ENCODE measurements around the gene HOPX.
"Not testable (repeated sequence)": the region's sequence is repeated elsewhere in the genome, so short reads cannot be mapped to it uniquely, and the experiment has no call there.

The HOPX gene

GRCh38 chr4:56653461-56654237 lies 27.4 kb downstream of the HOPX start:
- no peak for DNase-seq

DNA sequence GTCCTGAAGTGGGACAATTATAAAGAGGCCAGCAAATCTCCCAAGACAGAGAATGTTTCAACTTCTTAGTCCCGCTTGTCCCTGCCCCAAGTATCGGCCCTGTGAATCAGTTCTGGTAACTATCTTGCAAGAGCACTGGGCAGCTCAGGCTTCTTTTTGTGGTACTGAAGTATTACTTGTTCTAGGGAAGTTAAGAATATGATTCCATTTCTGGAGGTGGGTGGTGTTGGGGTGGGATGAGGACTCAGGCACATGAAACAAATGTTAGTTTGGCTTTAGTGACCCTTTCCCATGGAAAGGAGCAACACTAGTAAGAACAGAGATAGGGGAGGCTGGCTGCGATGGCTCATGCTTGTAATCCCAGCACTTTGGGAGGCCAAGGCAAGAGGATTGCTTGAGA lies 28.9 kb downstream of the HOPX start:
- no peak for DNase-seq

- DNase-seq: no peak
These were observed 30.1 kb downstream of the HOPX start for GRCh38 chr4:56651056-56651350.

GRCh38 chr4:56650262-56651055 lies 30.6 kb downstream of the HOPX start:
- DNase-seq: no peak

DNA sequence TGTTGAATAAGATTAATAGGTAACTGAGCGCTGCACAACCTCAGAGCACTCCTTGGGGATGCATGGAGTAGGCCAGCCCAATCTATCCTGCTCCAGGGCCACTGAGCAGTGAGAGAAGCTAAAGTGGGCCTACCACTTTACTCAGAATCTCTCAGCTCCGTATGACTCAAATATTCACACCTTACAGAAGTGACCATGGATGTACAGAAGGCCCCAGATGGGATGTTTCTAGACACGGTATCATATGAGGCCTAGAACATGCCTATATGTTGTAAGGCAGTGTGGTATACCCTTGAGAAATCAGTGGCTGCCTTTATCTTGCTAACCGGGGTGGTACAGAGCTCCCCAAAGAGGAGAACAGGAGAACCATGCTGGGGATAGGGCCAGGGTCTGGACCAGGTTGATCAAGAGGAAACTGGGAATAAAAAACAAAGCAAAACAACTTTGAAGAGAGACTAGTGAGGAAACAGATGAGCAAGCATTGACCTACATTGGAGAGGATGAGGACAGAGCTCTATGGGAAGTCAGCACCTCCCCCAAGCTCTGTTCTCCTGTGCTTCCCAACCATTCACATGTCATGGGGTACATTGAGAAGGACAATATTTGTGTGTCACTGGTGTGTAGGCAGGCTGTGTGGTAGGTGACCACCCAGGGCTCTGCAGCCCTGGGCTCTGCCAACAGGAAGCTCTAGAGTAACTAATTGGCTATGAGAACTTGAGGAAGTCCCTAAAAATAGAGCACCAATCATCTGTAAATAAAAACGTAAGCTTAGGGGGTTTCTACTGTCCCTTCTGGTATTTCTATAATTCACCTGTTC lies 31.4 kb downstream of the HOPX start:
- no peak for DNase-seq

GRCh38 chr4:56648824-56649151 lies 32.3 kb downstream of the HOPX start:
- DNase-seq: no peak

GRCh38 chr4:56648021-56648823 lies 32.9 kb downstream of the HOPX start:
- no peak for DNase-seq

GRCh38 chr4:56646341-56646740 lies 34.8 kb downstream of the HOPX start:
- DNase-seq: no peak

DNA sequence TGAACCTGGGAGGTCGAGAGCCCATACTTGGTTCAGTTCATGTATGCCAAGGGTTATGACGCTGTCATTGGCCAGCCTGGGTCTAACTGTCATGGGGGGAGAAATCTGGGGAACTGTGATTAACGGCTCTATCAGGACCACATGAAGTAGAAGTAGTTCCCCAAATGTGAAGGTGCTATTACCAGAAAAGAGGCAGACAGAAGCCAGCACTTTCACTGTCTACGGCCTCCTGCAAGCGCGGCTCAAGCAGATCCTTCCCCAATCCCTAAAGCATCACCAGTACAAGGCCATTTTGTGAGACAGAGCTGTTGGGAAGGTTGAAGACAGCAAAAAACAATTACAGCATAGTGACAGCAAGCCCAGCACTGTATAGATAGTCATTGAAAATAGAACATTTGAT lies 37.5 kb downstream of the HOPX start:
- no peak for DNase-seq

GRCh38 chr4:56641494-56642051 lies 39.5 kb downstream of the HOPX start:
- DNase-seq: no peak

GRCh38 chr4:56640621-56641493 lies 40.2 kb downstream of the HOPX start:
- no peak for DNase-seq

DNA sequence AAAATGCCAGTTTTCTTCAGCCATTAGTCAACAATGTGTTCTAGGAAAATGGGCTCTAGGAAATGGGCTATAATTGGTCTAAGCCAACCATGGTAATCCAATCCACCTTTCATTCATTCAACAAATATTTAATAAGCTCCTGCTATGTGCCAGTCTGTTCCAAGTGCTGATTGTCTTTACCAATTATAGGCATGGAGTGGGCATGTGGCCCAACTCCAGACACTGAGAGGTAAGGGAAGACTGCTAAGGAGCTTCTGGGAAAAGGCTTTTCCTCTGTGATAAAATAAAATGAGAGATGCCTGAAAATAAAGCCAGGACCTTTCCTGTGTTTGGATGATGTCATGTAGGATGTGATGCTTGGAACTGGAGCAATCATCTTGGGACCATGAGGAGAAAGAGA lies 43.3 kb downstream of the HOPX start:
- DNase-seq: no peak

GRCh38 chr4:56637154-56637553 lies 43.9 kb downstream of the HOPX start:
- DNase-seq: no peak

DNA sequence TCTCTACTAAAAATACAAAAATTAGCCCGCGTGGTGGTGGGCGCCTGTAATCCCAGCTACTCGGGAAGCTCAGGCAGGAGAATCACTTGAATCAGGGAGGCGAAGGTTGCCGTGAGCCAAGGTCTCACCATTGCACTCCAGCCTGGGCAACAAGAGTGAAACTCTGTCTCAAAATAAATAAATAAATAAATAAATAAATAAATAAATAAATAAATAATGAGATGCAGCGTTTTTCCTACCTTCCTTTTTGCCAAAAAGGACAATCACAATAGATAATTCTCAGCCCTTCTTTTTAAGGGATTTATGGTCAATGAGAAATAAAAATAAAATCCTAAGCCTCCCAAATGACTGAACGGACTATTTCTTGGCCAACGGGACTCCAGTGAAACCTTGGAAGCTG lies 46.1 kb downstream of the HOPX start:
- not testable (repeated sequence) for DNase-seq

GRCh38 chr4:56633486-56633885 lies 47.6 kb downstream of the HOPX start:
- DNase-seq: no peak

- DNase-seq: no peak
These were observed 50.0 kb downstream of the HOPX start for GRCh38 chr4:56630876-56631666.

GRCh38 chr4:56628592-56628991 lies 52.5 kb downstream of the HOPX start:
- DNase-seq: no peak

DNA sequence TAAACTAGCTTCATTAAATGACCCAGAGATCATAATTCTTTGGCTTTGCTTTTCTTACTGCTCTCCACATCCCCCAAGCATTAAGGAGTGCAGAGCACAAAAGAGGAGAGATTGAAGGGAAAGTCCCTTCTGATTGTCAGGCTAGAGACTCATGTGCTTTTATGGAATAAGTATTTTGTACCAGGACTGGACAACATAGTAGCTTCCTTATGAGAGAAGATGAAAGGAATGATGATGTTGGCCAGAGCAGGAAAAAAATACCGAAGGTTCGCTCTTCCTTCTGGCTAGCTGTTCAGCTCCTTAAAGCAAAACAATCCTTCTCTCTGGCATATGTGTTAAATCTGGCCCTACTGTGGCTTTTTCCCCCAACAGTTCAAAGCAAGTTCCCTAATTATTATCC lies 53.1 kb downstream of the HOPX start:
- no peak for DNase-seq

DNA sequence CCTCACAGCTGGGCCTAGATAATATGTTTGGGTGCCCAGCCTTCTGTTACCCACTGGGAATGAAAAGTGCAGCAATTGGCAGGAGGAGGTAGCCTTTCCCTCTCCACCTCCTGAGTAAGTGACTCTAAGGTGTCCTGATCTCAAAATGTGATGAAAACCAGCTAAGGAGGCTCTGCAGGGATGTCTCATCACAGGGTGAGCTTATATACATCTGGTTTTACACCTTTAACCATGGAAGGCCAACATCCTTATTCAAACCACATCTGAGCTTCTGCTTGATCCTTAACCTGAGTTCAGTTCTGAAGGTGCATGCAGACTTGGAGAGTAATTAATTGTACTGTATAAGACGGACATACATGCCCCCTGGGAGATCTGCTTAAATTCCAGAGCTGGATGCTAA lies 53.7 kb downstream of the HOPX start:
- no peak for DNase-seq

DNA sequence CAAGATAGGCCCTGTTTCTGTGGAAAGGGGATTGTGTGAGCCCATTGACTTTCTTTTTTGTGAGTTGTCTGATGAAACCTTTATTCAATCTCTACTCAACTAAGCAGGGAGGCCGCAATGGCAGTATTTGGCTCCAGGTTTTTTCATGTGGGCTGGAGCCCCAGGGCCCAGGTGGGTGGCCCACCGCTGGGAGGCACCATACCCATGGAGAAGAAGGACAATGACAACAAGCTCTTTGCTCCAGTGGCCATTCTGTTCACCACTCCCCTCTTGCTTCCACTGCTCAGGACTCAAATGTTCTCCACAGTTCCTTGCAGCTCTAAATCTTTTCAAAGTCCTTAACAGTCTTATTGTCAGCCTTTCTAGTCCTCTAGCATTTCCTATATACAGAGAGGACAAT lies 54.1 kb downstream of the HOPX start:
- no peak for DNase-seq

DNA sequence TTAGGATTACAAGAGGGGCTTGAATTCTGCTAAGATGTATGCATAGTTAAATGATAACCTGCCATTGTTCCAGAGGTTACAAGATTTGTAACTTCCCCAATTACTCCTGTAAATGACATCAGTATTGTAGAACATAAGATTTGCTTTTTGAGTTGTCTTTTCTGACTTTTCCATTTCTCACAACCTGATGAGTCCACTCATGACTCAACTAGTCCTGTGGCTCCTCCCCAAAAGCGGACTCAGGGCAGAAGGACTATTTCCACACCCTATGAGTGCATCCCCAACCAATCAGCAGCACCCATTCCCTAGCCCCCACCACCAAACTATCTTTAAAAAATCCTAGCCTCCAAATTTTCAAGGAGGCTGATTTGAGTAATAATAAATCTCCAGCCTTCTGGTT lies 54.7 kb downstream of the HOPX start:
- DNase-seq: no peak

Measured in cerebellar nuclear complex (tissue), 1 donor.